HG03045 (cell line): Measurements from ENCODE around the gene P3H2.

Experiments
- ATAC-seq: cut with Tn5 transposase; IDR thresholded peaks from one replicate; pipeline ENCODE4 v1.9.1; 2021; ENCODE audit warnings: mild to moderate bottlenecking, moderate library complexity; ENCODE audit not compliant: unreplicated experiment

Gene P3H2

DNA sequence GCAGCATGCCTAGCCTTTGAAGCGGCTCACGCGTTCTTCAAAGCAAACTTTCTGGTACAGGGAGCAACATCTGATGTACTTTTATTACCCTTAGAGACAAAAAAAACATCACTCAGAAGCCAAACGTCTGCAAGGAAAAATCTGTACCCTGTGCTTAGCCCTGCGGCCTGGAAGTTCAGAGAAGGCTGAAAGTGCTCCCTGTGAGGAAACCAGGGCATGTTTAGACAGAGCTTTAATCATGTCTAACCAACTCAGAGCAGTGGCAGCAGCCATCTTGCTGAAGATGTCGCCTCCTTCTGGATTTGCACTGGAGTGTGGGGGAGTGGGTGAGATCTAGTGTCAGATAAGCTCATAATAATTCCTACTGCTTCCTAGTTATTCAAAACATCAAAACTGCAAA lies 170.4 kb downstream of the P3H2 start:
- no peak for ATAC-seq

DNA sequence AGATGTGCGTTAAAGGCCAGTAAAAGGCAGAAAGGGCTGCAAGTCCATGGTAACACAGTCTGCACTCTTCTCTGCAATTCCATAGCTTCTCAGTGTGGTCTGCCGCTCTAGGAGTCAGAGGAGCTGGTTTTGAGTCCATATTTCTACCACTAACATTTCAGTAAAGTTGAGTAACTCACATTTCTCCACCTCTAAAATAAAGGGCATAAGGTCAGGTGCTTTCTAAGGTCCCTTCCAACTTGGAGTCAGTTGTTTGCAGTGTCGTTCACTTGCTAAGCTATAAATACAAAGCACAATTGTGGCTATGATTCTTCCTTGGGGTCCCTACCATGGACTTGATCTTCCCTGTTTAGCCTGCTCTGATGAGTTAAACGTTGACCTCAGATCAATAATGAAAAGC lies 171.1 kb downstream of the P3H2 start:
- ATAC-seq = no peak

DNA sequence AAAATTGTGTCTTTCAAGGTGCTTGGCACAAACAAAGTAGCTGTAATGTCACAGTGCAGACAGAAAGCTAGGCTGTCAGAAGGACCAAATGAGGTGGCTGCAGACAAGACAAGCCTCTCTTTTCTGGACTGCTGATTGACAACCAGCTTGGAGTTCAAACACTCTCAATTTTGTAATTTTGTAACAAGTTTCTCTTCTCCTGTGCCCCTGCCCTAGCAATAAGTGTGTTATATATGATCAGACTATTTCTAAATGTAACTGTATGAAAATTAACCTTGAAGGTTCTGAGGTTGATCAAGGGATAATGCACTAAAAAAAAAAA lies 172.0 kb downstream of the P3H2 start:
- no peak for ATAC-seq

DNA sequence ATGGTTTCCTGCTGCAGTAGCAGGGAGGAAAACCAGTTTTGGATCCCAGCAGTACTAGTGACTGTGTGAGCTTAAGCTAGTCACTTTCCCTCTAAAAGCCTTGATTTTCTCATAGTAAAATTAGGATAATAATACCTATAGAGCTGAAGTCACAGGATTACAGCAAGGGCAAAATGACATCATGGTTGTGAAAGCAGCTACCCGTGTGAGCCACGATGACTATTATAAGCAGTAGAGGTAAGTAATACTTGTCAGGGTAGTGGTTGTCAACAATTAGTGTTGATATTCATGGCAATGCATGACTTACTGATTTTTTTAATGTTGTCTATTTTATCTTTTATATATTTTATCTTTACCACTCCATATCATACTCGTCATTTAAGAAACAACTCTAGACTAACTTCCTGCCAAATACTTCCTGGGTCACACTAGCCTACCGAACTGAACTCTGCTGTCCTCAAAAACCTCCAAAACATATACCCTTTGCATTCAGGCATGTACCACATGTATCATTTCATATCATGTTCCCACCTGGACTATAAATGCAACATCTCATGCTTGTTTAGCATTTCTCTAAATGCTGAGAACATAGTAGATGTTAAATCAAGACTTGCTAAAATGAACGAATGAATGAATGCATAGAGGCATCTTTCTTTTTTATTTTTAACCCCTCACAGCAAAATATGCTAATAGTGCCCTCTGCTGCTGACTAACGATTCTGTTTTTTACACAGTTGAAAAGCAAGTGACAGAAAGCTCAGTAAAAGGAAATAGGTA lies 172.6 kb downstream of the P3H2 start:
- no peak for ATAC-seq

DNA sequence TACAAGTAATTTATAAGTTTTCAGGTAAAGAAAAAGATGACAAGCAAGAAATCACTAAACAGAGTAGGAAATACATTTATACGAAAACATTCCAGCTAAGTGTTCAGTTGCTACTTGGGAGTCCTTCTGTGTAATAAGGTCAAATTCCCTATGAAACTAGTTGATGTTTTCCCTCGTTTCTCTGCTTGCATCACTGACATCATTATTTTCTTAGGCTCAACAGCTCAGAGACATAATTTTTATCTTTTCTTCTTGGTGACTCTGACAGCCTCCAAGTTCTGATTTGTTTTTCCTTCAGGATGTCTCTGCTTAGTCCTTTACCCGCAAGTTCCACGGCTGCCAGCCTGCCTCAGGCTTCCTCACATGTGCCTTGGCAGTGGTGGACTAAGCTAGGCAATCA lies 173.6 kb downstream of the P3H2 start:
- no peak for ATAC-seq

DNA sequence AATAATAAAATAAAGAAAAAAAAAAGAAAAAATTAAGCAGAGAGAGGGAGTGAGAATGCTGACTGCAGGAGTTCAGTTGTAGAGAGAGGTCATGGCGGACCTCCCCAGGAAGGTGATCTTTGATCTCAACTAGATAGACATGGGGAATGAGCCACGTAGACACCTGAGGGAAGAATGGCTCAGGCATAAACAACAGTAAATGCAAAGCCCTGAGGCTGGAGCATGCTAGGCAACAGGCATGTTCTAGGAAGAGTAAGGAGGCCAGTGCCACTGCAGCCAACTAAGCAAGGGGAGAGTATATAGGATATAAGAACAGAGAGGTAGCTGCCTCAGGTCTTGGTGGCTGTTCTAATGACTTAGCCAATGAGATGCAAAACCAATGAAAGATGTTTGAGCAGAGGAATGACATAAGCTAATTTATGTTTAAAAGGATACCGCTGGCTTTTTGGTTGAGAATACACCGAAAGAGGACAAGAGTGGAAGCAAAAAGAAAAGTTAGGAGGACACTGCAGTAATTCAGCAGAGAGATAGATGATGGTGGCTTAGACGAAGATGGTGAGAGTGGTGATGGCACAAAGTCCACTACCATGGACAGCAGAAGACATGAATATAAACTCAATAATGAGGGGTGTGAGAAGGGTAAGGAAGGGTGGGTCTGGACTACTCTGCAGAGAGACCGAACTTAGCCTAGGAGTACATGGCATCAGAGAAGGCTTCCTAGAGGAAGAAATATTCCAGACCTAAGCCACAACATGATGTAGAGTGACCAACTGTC lies 174.6 kb downstream of the P3H2 start:
- ATAC-seq = no peak

DNA sequence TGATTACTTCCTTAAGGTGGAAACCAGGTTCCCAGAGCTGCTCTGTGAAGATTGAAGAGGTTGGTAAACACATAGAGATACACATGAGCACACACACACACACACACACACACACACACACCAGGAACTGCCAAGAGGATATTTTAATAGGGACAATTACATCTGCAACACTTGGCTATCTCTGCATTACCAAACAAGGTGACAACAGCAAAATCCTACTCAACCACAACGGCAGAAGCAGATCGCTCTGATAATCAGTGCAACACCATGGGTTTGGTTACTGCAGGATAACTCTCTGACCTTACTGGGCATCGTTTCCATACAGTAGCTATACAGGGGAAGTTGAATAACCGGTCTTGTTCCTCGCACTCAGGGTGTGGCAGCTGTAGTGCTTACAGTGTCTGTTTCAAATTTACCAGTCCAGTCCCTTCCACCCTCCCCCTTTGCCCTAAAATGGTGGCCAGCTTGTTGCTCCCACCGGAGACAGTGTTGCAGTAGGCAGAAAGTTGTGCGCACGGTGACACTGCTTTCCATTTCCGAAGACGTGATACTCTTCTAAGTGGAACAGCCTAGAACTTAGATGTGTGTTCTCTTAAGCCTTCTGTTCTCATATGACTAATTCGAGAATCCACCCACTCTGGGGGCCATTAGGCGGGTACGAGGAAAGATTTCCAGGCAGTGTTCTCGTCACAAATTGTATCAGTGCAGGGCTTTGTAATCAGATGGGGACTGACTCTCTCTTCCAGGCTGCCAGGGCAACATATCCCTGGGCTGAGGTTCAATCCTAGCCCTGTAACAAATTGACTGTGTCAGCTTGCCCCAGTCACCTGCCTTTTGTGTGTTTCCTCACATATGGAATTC lies 176.2 kb downstream of the P3H2 start:
- ATAC-seq = no peak

DNA sequence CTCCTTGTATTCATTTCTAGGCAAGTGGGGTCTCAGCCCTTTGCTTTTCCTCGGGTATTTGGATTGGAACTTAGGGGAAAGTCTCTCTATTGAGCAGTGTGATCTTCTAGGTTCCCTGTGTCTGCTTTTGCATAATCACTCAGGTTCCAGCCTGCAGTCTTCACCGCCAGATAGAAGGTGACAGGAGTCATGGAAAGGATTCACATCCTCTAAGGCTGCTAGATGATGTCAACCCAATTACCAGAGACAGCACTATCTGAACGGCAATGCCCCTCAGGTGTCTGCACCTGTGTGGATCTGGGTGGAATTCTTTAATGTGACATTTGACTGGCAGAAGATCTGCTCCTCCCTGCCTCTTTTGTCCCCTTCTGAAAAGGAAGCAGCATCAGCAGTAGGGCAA lies 177.7 kb downstream of the P3H2 start:
- ATAC-seq = no peak

DNA sequence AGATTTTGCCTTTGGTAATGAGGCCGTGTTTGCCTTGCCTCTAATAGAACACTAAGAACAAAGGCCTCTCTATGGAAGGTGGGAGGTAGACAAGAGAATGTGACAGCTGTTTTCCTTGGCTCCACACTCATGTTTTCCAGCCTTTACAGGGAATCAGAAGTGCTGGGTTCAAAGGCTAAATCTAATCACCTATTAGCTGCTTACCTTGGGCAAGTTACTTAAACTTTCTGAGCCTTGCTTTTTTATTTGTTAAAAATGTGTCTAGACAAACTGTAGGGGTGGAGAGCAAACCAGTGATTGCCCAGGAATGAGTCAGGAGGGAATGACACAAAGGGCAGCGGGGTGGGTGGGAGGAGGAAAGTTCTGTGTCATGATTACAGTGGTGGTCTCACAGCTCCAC lies 179.0 kb downstream of the P3H2 start:
- no peak for ATAC-seq

DNA sequence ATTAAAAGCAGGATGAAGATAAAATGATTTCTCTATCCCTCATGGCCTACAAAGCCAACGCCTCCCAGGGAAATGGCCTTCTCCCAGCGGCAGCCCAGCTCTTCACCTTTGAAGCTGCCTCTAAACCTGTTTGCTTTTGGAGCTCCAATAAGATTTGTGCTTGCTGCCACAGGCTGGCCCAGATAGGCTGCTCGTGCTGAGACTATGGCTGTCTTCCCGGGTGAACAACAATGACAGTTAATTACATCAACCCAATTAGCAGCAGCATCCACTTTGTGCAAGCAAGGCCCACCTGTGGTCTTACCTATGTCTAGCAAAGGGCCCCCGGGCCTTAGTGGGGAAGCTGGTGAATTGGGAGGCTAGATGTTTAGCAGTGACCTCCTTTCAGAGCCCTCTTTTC lies 179.6 kb downstream of the P3H2 start:
- ATAC-seq = no peak

DNA sequence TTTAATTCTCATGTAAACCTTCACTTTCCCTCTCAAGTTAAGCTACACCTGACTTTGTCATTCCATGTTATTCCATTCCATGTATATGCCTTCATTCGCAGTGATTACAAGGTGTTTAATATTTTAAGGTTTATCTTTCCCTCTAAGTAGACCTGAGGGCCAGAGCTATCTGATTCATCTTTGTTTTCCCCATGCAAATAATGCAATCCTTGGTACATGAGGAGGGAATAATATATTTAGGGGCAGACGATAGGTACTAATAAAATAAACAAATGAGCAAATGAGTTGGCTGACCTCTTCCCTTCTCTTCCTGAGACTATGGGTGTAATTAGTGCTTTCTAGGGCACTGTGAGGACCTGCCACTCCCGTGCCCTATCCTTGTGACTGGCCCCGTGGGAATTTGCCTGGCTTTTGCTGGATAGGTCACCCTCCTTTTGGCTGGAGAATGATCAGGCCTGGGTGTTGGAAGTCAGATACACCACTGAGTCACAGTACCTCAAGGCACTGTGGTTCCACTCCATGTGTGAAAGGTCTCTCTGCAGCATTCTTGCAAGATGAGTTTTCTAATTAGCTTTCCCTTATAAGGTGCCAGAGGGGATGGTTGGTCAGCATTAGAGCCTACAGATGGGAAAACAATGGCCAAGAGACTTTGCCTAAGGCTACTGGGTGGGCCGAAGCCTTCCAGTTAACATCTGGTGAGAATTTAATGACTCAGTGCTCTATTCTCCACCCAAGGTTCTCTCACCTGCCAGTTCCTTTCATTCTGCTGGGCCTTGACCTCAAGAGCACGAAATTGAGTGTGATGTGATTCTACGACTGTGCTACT lies 183.2 kb downstream of the P3H2 start:
- no peak for ATAC-seq

DNA sequence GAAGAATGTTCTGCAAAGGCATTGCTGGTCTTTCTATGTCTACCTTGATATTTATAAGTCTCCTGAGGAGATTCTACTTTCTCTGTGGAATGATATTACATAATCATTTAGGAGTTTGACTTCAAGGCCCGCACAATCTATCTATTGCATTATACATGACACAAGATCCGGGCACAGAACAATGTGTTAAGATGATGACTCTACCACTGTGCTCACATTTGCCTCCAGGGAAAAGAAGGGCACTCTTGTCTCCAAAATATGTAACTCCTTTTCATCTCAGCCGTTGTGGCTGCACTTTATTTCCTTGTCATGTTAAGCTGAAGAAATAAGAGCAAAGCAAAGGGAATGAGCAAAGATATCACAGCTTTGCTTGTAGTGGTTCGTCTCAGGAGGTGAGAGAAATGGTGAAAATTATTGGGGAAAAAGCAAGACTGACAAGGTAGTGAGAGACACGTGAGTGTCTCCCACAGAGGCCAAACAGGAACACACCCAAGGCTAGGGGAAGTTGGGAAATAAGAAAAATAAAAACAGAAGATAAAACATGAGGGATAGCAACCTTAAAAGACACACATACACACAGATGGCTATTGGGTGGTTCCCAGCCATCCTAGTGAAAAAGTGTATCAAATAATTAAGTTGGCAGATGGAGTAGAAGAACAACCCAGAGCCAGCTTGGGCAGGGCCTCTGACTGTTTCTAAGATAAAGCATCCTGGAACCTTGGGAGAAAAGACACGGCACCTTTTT lies 184.3 kb downstream of the P3H2 start:
- ATAC-seq = no peak

DNA sequence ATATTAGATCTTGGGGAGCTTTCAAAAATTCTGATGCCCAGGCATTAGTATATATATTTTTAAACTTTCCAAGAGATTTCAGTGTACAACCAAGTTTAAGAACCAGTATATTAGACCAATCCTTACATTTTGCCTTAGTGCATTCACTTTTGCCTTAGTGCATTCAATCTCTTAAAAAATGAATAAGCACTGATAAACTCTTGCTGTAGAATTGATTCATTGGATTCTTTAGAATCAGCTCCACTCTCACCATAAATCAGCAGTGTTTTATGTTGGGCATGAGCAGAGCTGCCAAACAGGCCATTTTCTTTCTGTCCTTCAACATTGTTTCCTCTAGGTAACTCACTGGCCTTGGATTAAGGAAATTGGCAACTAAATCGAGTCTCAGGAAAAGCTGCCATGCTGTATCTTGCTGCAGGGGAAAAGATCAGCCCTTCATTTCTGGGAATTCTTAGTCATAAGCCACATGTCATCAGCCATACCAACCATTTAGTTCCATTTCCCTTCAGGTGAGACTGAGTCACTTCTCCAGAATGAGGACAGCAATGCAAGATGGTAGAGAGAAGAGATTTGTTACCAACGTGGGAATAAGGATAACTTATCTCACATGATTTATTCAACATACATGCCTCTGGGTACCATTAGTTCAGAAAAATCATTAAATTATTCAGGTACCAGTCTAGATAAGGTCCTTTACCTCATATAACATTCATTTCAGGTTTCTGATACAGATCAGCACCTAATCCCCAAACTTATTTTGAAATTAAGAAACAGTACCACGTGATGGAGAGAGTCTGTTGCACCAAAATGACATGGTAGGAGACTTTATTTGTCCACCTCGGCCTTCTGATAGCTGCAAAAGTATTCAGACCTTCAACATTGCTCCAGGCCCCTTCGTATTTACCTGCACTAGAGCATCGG lies 192.5 kb downstream of the P3H2 start:
- ATAC-seq = no peak

DNA sequence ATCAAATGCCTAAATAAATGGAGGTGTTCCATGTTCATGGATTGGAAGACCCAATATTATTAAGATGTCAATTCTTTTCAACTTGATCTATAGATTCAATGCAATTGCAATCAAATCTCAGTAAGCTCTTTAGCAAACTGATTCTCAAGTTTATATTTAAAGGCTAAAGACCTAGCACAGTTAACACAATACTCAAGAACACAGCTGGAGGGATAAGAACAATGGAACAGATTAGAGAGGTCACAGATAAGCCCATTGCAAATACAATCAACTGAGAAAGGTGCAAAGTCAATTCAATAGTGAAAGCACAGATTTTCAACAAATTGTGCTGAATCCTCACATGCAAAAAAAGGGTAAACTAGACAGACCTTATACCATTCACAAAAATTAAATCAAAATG lies 198.9 kb downstream of the P3H2 start:
- ATAC-seq = no peak

DNA sequence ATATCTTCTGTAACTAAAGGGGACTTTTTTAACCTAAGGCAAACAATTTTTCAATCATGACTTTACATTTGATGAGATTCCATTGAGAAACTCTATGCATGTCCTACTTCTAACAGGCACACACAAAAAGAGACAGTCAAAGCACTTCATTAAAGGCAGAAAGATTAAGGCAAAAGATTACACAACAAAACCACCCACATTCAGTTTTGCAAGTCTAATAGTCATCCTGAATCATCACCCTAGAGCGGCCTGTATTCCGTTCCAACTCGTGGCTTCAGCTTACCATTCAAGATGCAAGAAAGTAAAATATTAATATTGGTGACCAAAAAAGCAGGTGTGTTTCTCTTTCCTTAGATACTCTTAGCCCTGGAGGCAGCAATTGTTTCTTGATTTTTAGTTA lies 205.9 kb downstream of the P3H2 start:
- no peak for ATAC-seq

DNA sequence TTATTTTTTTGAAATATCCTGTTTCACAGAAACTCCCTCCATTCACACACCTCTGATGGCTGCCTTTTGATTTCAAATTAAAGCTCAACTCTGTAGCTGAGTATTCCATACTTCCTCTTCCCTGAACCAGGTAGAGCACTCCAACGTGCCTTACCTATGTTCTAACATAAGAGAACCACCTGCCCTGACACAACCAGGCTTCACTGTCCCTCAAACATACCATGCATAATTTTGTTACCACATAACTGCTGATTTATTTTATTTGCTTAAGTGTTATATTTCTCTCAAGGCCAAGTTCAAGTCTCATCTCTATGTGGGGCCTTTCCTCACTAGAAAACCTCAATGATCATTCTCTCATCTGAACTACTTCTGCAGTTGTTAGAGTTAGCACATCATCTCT lies 209.7 kb downstream of the P3H2 start:
- no peak for ATAC-seq

DNA sequence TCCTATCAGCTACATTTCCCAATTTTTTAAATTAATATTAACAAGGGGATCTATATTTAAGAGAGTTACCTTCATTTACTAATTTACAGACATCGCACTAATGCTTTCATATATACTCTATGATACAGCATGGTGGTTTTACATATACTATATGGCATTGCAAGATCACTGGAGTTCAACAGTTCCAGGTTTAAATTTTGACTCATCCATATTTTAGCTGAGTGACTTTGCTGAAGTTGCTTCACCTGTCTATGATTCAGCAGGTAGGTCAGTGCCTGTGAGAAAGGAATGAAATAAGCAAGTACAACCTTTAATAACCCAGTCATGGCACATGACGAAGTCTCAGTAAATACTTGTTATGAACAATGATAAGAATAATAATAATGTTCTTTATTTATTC lies 211.1 kb downstream of the P3H2 start:
- ATAC-seq = no peak

DNA sequence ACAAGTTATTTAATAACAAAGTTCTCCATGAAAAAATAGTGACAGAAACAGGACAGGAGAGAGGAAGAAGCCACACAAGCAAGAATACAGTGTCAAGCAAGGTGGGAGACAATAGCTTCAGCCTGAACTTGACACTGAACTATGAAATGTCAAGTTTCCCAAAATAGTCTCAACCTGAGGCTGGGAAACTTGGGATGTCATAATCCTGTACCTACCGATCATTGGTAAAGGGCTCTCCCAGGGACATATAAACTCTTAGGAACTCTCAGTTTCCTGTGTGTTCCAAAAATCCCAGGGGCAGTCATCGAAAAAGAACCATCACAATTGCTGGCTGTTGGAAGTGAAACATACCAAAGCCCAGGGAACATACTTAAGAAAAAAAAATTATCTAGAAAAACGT lies 211.6 kb downstream of the P3H2 start:
- ATAC-seq = no peak

DNA sequence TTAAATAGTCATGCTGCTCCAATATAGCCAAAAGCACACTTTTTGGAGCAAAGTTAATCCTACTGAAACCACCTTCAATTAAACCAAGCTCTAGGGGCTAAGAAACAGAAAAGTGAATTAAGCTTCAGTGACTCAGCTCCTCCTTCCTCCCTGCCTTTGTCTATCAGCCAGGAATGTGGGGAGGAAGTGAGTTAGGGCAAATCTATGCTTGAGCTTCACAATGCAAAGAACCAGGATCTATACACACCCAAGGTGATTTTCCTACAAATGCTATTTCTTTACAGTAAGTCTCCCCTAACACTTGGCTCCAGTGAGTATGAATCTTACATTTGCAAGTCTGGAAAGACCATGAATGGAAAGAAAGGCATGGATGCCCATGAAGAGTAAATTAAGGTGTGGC lies 212.1 kb downstream of the P3H2 start:
- ATAC-seq = no peak
